IMR-90 (cell line): ENCODE measurements around the gene MEIOB. TPM values are rescaled to one million over a fixed set of nuclear protein-coding genes. Genes with fewer than 3 reads are reported as not detected.

Experiments
- ATAC-seq: fragments of 200-7000 bp; cut with Tn5 transposase; 2 replicates; pipeline ENCODE4 v1.9.1; 2020; ENCODE audit warnings: low read depth, mild to moderate bottlenecking, moderate library complexity
- BruUV-seq: library from RNA; stranded (reverse); fragments of 400-500 nt; replicated peaks from 2 replicates; lab custom pipeline; 2021; lab: Mats Ljungman, UMichigan
- CTCF ChIA-PET: fragments of 300-600 bp; formaldehyde crosslinking; extraction: SDS; loops from one replicate; lab custom pipeline; 2021; ENCODE audit warnings: antibody characterized with exemption; lab: Yijun Ruan, JAX
- POLR2A ChIA-PET: fragments of 300-600 bp; sonication (Branson Sonifier 250); formaldehyde crosslinking; loops from one replicate; lab custom pipeline; 2022; ENCODE audit warnings: antibody characterized with exemption; ENCODE audit not compliant: unreplicated experiment; lab: Charles Lee
- DNase-seq: peaks from one replicate; pipeline ENCODE4 v3.0.0; 2013
- H2AFZ ChIP-seq: replicated peaks from 2 replicates; pipeline ENCODE3; 2013; ENCODE audit warnings: low read length, mild to moderate bottlenecking; ENCODE audit not compliant: poor library complexity
- H2AK5ac ChIP-seq: 2 replicates; pipeline ENCODE4 v1.6.1; 2013; ENCODE audit warnings: low read depth, low read length, inconsistent platforms
- H2AK9ac ChIP-seq: replicated peaks from 2 replicates; pipeline ENCODE3; 2013; ENCODE audit warnings: mild to moderate bottlenecking, low read depth, low read length, moderate library complexity; ENCODE audit not compliant: poor library complexity
- H2BK120ac ChIP-seq: 2 replicates; pipeline ENCODE4 v1.6.1; 2013; ENCODE audit warnings: low read depth, low read length, inconsistent platforms
- H2BK15ac ChIP-seq: 3 replicates; pipeline ENCODE4 v1.6.1; 2013; ENCODE audit warnings: low read depth, low read length, inconsistent platforms
- H2BK20ac ChIP-seq: 2 replicates; pipeline ENCODE4 v1.6.1; 2013; ENCODE audit warnings: low read depth, mild to moderate bottlenecking, inconsistent platforms, low read length, moderate library complexity
- H2BK5ac ChIP-seq: 2 replicates; pipeline ENCODE4 v1.6.1; 2013; ENCODE audit warnings: mild to moderate bottlenecking, low read depth, low read length, inconsistent platforms; ENCODE audit not compliant: poor library complexity, severe bottlenecking
- H3K14ac ChIP-seq: replicated peaks from 2 replicates; pipeline ENCODE4 v1.6.1; 2013; ENCODE audit warnings: low read depth, low read length, inconsistent platforms
- H3K18ac ChIP-seq: 2 replicates; pipeline ENCODE4 v1.6.1; 2013; ENCODE audit warnings: low read depth, low read length, control low read depth
- H3K23ac ChIP-seq: 2 replicates; pipeline ENCODE4 v1.6.1; 2013; ENCODE audit warnings: low read depth, low read length, inconsistent platforms
- H3K27ac ChIP-seq: 2 replicates; pipeline ENCODE4 v1.5.1; 2013; ENCODE audit warnings: mild to moderate bottlenecking, control low read depth, low read length; ENCODE audit not compliant: insufficient read depth
- H3K27me3 ChIP-seq: 2 replicates; pipeline ENCODE4 v1.6.1; 2013; ENCODE audit warnings: low read length; ENCODE audit not compliant: control insufficient read depth, insufficient read depth
- H3K36me3 ChIP-seq: 2 replicates; pipeline ENCODE4 v1.6.1; 2013; ENCODE audit warnings: low read length, mixed read lengths; ENCODE audit not compliant: control insufficient read depth, insufficient read depth
- H3K4ac ChIP-seq: 2 replicates; pipeline ENCODE4 v1.6.1; 2013; ENCODE audit warnings: low read depth, low read length, inconsistent platforms
- H3K4me1 ChIP-seq: 2 replicates; pipeline ENCODE4 v1.6.1; 2013; ENCODE audit warnings: low read length, mixed read lengths; ENCODE audit not compliant: control insufficient read depth, insufficient read depth
- H3K4me2 ChIP-seq: 2 replicates; pipeline ENCODE4 v1.6.1; 2013; ENCODE audit warnings: low read depth, mild to moderate bottlenecking, control low read depth, low read length, moderate library complexity
- H3K4me3 ChIP-seq: 2 replicates; pipeline ENCODE4 v1.5.1; 2013; ENCODE audit warnings: low read depth, mild to moderate bottlenecking, control low read depth, low read length, moderate library complexity; ENCODE audit not compliant: insufficient read depth
- H3K56ac ChIP-seq: 2 replicates; pipeline ENCODE4 v1.6.1; 2013; ENCODE audit warnings: low read length, inconsistent platforms; ENCODE audit not compliant: insufficient read depth; ENCODE audit errors: extremely low read depth
- H3K79me1 ChIP-seq, 2 experiments: 2 replicates each; pipeline ENCODE4 v1.6.1; 2013; ENCODE audit warnings: low read length in 2 of 2, inconsistent platforms in 1 of 2, low read depth in 1 of 2
- H3K9ac ChIP-seq: 2 replicates; pipeline ENCODE4 v1.6.1; 2013; ENCODE audit warnings: low read depth, low read length, control low read depth
- H3K9me1 ChIP-seq: 2 replicates; pipeline ENCODE4 v1.6.1; 2013; ENCODE audit warnings: low read length, inconsistent platforms; ENCODE audit not compliant: insufficient read depth
- H3K9me3 ChIP-seq: 2 replicates; pipeline ENCODE4 v1.6.1; 2013; ENCODE audit warnings: low read length; ENCODE audit not compliant: control insufficient read depth, insufficient read depth
- H4K20me1 ChIP-seq: 2 replicates; pipeline ENCODE4 v1.6.1; 2013; ENCODE audit warnings: low read length, inconsistent platforms; ENCODE audit not compliant: insufficient read depth
- H4K5ac ChIP-seq: 2 replicates; pipeline ENCODE4 v1.6.1; 2013; ENCODE audit warnings: mild to moderate bottlenecking, low read depth, low read length, control low read depth
- H4K8ac ChIP-seq, 2 experiments: 2 replicates each; pipeline ENCODE4 v1.6.1; 2013; ENCODE audit warnings: low read depth in 2 of 2, low read length in 2 of 2, control low read depth in 1 of 2, inconsistent platforms in 1 of 2
- H4K91ac ChIP-seq: 2 replicates; pipeline ENCODE4 v1.6.1; 2013; ENCODE audit warnings: low read depth, low read length, inconsistent platforms; ENCODE audit not compliant: insufficient read depth
- CEBPB ChIP-seq: IDR thresholded peaks from 2 replicates; pipeline ENCODE4 v1.6.1; 2012; ENCODE audit warnings: low read depth, low read length, improper control_type of control experiment
- CHD1 ChIP-seq: IDR thresholded peaks from 2 replicates; pipeline ENCODE4 v1.6.1; 2012; ENCODE audit warnings: low read depth, low read length, improper control_type of control experiment
- ELK1 ChIP-seq: fragments of 150-350 bp; IDR thresholded peaks from 2 replicates; pipeline ENCODE4 v1.6.1; 2016; ENCODE audit warnings: low read depth, mild to moderate bottlenecking, low read length, moderate library complexity, borderline replicate concordance
- FOS ChIP-seq: fragments of 150-350 bp; IDR thresholded peaks from 2 replicates; pipeline ENCODE4 v1.6.1; 2016; ENCODE audit warnings: low read depth, low read length
- MAFK ChIP-seq: IDR thresholded peaks from 2 replicates; pipeline ENCODE4 v1.6.1; 2012; ENCODE audit warnings: low read depth, low read length, improper control_type of control experiment
- MAZ ChIP-seq: IDR thresholded peaks from 2 replicates; pipeline ENCODE4 v1.6.1; 2012; ENCODE audit warnings: low read depth, mild to moderate bottlenecking, low read length, improper control_type of control experiment, moderate library complexity, borderline replicate concordance
- MXI1 ChIP-seq: IDR thresholded peaks from 2 replicates; pipeline ENCODE4 v1.6.1; 2012; ENCODE audit warnings: low read depth, mild to moderate bottlenecking, low read length, moderate library complexity, borderline replicate concordance
- NFE2L2 ChIP-seq: fragments of 150-350 bp; IDR thresholded peaks from 2 replicates; pipeline ENCODE4 v1.6.1; 2016; ENCODE audit warnings: low read depth, mild to moderate bottlenecking, low read length
- POLR2A ChIP-seq: IDR thresholded peaks from 2 replicates; pipeline ENCODE4 v1.6.1; 2012; ENCODE audit warnings: mild to moderate bottlenecking, low read depth, low read length
- RAD21 ChIP-seq: IDR thresholded peaks from 2 replicates; pipeline ENCODE4 v1.6.1; 2012; ENCODE audit warnings: low read length, improper control_type of control experiment
- RFX5 ChIP-seq: IDR thresholded peaks from 2 replicates; pipeline ENCODE4 v1.8.0; 2012; ENCODE audit warnings: low read depth, mild to moderate bottlenecking, low read length, moderate library complexity
- USF2 ChIP-seq: fragments of 150-350 bp; IDR thresholded peaks from 2 replicates; pipeline ENCODE4 v1.6.1; 2017; ENCODE audit warnings: mild to moderate bottlenecking, antibody characterized with exemption, low read length, low read depth
- WGBS, 2 experiments: methylation state at CpG; one replicate each; pipeline versions ENCODE4 v1.1.5 to v1.1.7; 2013; ENCODE audit warnings: missing lambda C conversion rate in 2 of 2; ENCODE audit not compliant: insufficient read length in 1 of 2; ENCODE audit errors: extremely low coverage in 2 of 2; 5-methylcytosine and 5-hydroxymethylcytosine counted together
- dilution Hi-C: fragments of 300-500 bp; cut with HindIII; formaldehyde crosslinking; loops from one replicate; pipeline ENCODE4 v1.14.3; 2018; ENCODE audit warnings: low sequenced_read_pairs; ENCODE audit not compliant: unreplicated experiment
- in situ Hi-C: fragments of 300-500 bp; cut with MboI; formaldehyde crosslinking; loops from 3 replicates; pipeline ENCODE4 v1.14.3; 2019; ENCODE audit warnings: low sequenced_read_pairs, inconsistent platforms, mixed read lengths
- intact Hi-C: fragments of 100-400 bp; cut with micrococcal nuclease; formaldehyde crosslinking; loops from 2 replicates; pipeline ENCODE4 v1.10.0; 2022
- polyA plus RNA-seq, 3 experiments: library from polyadenylated mRNA; depleted of rRNA; stranded (reverse); fragments of >200 nt; gene quantifications; 2 replicates each; pipeline ENCODE4 v1.2.3, GENCODE V29; 2012; ENCODE audit warnings: low replicate concordance in 1 of 3
- total RNA-seq: library from RNA; depleted of rRNA; stranded (reverse); fragments of >200 nt; gene quantifications from 2 replicates; pipeline ENCODE4 v1.2.3, GENCODE V29; 2012

The MEIOB gene
- total and polyA plus RNA-seq, 2 of the 4 experiments (the other 2 are of a cell fraction), result 0.14 TPM; not detected in 1

GRCh38 chr16:1903845-1904840 lies 32.2 kb upstream of the MEIOB start:
- Histone ChIP-seq H3K4me2 (no peak overlapping the region), H4K91ac (no peak overlapping the region), H3K4me1 (no peaks in the 10 kb centered on the region), H3K23ac (no peak overlapping the region), H3K9me1 (no peaks in the 10 kb centered on the region), H3K4ac (no peak overlapping the region), H3K9me3 (no peaks in the 10 kb centered on the region), H4K20me1 (no peaks in the 10 kb centered on the region), H3K56ac (no peak overlapping the region), H4K5ac (no peak overlapping the region), H3K27ac (no peak overlapping the region), H2BK5ac (no peak overlapping the region), H3K79me1 (no peaks in the 10 kb centered on the region), H2AK9ac (no peak overlapping the region), H2BK120ac (no peak overlapping the region), H3K9ac (no peak overlapping the region), H3K27me3 (peaks cover 66% of the 10 kb centered on the region), H2AK5ac (no peak overlapping the region), H2BK15ac (no peak overlapping the region), H3K36me3 (no peaks in the 10 kb centered on the region), H3K4me3 (no peak overlapping the region), H2AFZ (no peak overlapping the region), H3K14ac (no peak overlapping the region), H4K8ac (no peak overlapping the region), H3K18ac (no peak overlapping the region), H2BK20ac (no peak overlapping the region)
- no peak for DNase-seq
- intact Hi-C loops (no loop called here), dilution Hi-C loops (no loop called here), in situ Hi-C loops (no loop called here)
- ChIA-PET CTCF (no interaction called here), POLR2A (no interaction called here)
- no TSS peak for BruUV-seq
- WGBS, 2 experiments, result 49% methylated on average over 5 of the region's 22 CpGs; no CpG with 5 or more reads in 1 of the 2 experiments
- TF ChIP-seq POLR2A, result no peak
- TF ChIP-seq MAFK, result no peak
- TF ChIP-seq RAD21, result no peak
- no peak for TF ChIP-seq ELK1
- TF ChIP-seq CHD1, result no peak
- no peak for TF ChIP-seq RFX5
- TF ChIP-seq FOS, result no peak
- TF ChIP-seq MAZ, result no peak
- no peak for TF ChIP-seq USF2
- no peak for TF ChIP-seq MXI1
- no peak for TF ChIP-seq CEBPB
- no peak for TF ChIP-seq NFE2L2
- ATAC-seq, result no peak
